Measurements from ENCODE around the gene OR4E2.
"Not testable (repeated sequence)": the region's sequence is repeated elsewhere in the genome, so short reads cannot be mapped to it uniquely, and the experiment has no call there.

OR4E2 gene, protein sequence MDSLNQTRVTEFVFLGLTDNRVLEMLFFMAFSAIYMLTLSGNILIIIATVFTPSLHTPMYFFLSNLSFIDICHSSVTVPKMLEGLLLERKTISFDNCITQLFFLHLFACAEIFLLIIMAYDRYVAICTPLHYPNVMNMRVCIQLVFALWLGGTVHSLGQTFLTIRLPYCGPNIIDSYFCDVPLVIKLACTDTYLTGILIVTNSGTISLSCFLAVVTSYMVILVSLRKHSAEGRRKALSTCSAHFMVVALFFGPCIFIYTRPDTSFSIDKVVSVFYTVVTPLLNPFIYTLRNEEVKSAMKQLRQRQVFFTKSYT

DNA sequence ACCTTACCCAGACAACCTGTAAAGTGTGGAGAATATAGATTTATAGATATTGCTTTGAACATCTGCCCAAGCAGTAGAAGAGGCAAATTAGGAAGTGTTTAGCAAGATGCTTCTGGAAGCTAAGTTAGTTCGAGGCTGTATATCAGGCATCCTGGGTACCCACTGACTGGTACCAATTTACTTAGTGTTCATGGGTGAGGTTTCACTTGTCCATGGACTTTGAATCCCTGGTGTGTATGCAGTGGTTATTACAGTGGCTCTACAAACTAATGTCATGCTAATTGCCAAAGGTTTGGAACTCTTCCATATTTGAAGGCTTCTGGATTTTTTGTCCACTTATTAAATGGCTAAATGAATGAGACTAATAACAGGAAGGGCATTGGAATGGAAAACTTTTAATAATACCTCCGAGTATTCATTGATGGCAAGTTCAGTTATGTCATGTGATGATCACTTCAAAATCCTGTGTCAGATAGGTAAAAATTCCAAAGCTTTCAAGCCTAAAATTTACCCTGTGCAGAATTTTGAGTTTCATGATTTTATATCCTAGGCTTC, at the start of gene OR4E2:
Gene OR4E2, plus strand, starts transcription at position 505 of the 555 bp plus-strand sequence. CDS start 11,248 bp downstream, outside the sequence.
- intact Hi-C loops (cut with DNase I) = no loop called here
- no peak for DNase-seq

DNA sequence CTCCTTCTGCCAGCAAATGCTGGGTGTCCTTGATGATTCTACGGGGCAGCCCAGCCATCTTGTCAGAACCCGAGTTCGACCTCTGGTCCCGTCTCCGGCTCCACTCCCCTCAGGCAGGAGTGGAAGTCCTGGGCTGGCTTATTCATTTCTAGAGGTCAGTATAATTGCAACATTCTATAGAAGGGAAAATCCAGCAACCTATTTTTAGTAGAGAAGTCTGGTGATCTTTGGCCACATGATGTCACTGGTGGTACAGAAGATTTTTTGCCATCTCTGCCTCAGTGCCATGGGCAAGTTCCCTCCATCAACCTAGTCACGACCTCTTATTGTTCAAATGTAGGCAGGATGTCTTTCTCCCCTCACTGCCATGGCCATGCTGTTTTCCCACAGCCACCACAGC, 41.3 kb upstream of the OR4E2 start:
- no peak for DNase-seq
- intact Hi-C loops (cut with DNase I) = no loop called here

DNA sequence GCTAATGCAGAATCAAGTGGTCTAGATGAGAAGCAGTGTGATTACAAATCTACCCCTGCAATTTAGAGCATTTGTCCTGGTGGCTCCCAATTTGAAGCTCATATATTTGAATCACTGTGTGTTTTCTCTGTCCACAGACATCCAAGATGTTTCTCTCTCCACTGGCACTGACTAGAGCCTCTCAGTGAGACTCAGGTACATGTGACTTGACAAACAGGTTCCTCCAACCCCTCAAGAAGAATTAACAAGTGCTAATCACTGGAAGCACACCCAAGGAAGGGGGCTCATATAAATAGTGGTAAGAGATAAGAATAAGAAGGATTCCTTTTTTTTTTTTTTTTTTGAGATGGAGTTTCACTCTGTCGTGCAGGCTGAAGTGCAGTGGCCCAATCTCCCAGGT, 39.4 kb upstream of the OR4E2 start:
- DNase-seq = no peak
- intact Hi-C loops (cut with DNase I) = no loop called here

DNA sequence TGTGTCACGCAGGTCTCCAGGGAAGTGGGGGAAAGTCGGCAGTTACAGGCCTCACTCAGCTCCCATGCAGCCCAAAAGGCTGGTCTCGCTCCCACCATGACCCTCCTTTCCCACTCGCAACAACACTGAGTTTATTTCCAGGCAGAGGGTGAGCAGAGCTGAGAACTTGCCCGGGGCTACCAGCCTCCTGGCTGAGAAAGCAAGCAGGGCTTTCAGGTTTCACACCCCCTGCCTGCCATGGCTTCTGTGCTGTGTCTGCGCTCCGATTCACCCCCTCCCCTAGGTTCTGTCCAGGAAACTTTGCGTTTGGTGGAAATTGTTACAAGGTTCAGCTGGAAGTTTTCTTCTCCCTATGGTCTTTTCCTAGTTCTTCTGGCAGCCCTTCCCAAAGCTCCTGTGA, 36.0 kb upstream of the OR4E2 start:
- no peak for DNase-seq
- intact Hi-C loops (cut with DNase I) = no loop called here

DNA sequence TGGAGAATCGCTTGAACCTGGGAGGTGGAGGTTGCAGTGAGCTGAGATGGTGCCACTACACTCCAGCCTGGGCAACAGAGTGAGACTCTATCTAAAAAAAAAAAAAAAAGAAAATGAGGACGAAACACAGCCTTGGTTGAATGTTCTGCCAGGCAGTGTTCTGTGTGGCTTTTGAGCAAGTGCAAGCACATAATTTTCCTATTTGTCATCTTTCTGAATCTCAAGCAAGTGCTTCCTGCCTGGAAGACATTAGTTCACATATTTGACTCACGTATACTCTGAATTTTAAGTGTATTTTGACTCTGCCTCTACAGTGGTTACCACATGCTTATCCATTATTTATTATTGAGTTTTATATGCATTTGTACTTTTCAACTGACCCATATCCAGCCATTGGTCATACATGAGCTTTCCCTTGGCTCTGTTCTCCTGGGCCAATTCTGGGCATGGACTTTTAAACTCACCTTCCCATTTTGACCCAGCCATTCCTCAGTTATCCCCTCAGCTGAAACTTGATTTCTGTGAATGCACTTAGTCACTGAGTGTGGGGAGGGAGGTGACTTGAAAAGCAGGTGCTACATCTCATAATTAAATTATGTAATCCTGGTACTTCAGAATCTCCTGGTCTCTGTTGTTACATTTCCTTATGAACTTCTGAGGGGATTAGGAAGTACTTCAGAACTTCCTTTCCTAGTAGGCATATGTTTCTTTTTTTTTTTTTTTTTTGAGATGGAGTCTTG, 27.0 kb upstream of the OR4E2 start:
- DNase-seq = no peak
- intact Hi-C loops (cut with DNase I) = no loop called here

DNA sequence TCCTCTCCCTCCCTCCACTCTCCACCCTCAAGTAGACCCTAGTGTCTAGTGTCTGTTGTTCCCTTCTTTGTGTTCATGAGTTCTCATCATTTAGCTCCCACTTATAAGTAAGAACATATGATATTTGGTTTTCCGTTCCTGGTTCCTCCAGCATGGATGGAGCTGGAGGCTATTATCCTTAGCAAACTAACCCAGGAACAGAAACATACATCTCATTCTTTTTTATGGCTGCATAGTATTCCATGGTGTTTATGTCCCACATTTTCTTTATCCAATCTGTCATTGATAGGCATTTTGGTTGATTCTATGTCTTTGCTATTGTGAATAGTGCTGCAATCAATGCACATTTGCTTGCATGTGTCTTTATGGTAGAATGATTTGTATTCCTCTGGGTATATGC, 23.1 kb upstream of the OR4E2 start:
- DNase-seq; intact Hi-C loops (cut with DNase I): not testable (repeated sequence)

DNA sequence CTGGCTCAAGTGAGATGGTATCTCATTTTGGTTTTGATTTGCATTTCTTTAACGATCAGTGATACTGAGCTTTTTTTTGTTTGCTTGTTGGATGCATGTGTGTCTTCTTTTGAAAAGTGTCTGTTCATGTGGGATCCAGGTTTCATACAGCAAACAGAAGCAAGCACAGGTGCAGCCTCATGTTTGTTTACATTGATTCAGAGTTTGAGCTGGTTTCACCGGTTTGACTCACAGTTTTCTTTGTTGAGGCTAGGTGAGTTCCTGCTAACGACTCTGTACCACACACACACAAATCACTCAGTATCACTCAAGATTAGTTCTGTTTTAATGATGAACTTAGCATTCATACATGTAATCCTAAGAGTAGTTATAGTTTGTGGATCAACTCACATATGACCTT, 22.6 kb upstream of the OR4E2 start:
- intact Hi-C loops (cut with DNase I) = no loop called here
- no peak for DNase-seq

DNA sequence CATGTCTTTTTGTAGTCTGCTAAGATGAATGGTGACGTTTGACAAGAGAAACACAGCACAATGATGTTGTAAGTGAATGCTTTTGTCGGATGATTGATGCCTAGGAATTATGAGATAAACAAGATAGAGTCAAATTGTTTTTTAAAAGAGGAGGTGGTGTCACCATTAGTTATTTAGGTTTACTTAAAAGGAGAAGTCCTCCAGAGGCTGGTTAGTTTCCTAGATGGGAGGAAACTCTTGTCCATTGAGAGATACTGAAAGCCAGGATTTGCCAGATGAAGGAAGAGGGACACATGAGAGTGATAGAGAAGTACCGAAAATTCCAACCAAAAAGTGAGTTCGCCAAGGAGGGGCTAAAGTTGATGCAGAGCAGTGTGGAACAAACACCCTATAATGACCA, 18.8 kb upstream of the OR4E2 start, which contains the start of gene OR10G2:
Gene OR10G2, minus strand, starts transcription at position 101 of the 400 bp plus-strand sequence. Its CDS starts 98 bp downstream, at position 3.
- intact Hi-C loops (cut with DNase I) = no loop called here
- no peak for DNase-seq

DNA sequence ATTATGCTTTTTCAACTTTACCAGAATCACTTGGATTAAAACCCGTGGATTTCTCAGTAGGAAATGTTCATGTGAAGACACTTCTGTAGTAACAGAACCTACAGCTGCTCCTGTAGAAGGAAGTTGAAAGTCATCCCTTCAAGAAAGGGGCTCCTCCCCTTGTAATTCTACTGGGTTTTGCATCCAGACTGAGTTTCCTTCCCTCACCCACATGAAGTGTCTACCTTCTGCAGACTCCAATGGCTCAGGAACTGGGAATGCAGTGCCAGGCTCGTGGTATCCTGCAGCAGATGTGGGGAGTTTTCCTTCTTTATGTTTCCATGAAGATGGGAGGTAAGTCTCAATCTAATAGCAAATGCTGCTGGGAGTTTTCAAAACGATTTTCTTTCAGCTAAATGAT, 11.0 kb upstream of the OR4E2 start:
- DNase-seq = no peak
- intact Hi-C loops (cut with DNase I) = no loop called here

DNA sequence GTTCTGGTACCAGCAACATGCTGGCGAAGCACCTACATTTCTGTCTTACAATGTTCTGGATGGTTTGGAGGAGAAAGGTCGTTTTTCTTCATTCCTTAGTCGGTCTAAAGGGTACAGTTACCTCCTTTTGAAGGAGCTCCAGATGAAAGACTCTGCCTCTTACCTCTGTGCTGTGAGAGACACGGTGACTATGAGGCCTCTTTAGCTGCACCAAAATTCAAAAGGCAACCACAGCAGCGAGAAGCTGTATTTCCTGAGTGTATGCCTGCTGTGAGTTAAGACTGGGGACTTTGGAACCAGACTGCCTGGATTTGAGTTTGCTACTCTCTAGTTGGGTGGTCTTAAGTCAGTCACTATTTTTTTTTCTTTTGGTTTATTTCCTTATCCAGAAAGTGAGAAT, 10.2 kb upstream of the OR4E2 start:
- DNase-seq = no peak
- intact Hi-C loops (cut with DNase I) = no loop called here

DNA sequence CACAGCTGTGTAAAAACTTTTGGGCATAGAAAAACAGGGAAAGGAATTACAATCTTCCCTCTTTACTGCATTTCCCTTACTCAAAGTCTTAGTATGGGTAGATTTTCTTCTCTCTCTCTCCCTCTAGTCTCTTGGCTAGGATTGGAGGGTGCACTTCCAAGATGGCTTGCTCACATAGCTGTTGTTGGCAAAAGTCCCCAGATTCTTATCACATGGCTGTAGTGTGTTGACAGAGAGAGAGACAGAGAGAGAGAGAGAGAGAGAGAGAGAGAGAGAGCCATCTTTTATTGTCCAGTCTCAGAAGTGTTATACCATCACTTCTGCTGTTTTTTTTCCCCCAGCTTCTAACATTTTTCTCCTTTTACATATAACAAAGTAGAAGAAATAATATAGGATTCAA, 6.3 kb upstream of the OR4E2 start:
- intact Hi-C loops (cut with DNase I) = no loop called here

DNA sequence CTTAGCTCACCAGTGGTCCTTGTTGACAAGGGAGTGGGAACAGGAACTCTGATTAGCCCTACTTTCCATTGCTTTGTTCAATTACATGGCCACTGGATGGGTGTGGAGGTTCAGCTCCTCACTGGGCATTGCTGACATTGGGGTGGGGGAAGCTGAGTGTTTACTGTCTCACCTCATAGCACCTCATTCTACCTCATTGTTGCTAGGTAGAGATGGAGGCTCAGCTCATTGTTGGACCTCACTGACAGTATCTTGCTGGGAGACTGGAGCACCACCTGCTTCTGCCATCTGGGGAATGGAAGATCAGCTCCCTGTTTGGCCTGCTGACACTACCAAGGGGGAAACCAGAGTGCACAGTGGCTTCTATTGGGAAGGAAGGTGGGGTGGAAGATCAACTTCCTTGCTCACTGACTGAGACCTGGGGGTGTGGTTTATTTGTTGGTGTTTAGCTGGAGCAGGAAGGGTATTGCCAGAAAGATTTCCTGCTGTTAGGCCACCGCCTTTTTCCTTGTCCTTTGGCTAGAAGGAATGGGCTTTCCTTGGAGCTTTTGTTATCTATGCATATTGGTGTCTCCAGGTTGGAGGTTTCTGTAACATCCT, 1.3 kb upstream of the OR4E2 start:
- DNase-seq = no peak
- intact Hi-C loops (cut with DNase I) = no loop called here

More for the DNA sequence above, 6.3 kb upstream of the OR4E2 start:
- DNase-seq = no peak

DNA sequence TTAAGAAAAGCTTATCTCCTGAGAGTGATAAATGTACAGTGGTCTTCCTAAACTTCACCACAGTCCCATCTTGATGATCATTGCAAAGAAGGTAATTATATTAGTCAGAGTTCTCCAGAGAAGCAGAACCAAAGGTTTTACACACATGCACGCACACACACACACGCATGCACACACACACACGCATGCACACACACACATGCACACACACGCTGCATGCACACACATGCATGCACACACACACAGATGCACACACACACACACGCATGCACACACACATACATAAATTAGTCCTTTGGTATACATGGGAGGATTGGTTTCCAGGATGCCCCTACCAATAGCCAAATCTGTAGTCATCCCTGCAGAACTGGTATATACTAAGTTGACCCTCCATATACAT, 580 bp downstream of the OR4E2 start:
- intact Hi-C loops (cut with DNase I) = no loop called here
- DNase-seq = no peak

DNA sequence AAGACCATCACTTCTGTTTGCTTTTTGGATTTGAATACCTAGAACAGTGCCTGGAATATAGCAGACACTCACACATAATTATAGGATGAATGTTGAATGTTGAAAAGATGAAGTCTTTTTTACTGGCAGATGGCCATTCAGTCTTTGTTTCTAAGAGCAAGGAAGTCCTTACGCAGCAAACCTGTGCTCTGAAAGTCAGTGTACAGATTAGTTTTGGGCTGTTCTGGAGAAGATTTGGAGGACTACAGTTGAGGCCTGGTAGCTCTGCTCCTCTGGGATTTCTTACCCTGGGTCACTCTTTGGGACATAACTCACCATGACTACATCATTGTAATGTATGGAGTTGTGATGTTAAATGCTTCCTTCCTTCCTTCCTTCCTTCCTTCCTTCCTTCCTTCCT, 3.3 kb downstream of the OR4E2 start:
- intact Hi-C loops (cut with DNase I) = no loop called here
- DNase-seq = no peak

DNA sequence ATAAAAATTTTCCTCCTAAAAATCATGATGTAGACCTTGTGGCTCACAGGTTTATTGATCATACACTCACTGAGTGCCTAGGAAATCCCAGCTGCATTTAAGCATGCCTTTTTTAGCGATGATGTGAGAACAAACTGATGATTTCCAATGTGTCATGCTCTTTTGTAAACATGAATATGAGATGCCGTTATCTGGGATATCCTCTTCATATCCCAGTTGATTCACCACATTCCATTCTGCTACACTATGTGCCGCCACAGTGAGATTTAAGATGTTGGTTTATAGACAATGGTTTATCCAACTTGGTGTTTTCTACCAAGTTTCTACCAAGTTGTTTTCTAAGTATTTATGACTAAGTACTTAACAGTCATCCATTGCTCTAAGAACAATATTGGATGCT, 14.7 kb downstream of the OR4E2 start:
- intact Hi-C loops (cut with DNase I) = no loop called here
- DNase-seq = no peak

DNA sequence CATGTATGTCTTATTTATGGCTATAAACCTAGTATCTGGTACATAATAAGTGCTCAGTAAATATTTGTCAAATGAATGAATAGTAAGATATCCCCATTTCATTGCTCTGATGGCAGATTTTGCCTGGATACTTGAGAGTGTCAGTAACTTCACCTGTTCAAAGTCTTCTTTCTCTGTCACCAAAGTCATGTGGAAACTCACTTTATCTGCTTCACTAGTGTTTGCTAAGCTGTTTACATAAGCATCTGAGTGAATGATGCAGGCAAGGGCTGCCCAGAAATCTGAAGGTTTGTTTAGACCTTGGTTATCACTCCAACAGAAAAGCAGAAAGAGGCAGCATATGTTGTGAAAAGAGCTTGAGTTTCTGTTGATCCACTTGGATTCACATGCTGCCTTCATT, 15.6 kb downstream of the OR4E2 start:
- DNase-seq = no peak
- intact Hi-C loops (cut with DNase I) = no loop called here

DNA sequence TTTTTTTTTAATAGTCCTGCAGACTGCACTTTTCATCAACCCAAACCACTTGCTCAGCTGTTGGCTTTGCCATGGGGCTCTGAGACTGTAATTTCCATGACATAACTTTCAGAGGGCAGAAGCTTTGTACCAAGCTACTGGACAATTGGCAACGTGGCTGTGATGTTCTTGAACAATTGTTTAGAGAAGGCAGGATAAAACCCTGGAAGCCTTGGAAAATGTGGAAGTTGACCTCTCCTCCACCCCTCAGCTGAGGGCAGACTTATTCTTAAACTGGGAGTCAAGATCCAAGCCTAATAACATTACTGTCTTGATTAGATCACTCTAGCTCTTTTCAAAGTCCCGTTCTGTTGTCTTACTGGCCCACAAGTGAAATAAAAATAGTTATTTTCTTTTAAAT, 17.7 kb downstream of the OR4E2 start:
- intact Hi-C loops (cut with DNase I) = no loop called here
- DNase-seq = no peak

DNA sequence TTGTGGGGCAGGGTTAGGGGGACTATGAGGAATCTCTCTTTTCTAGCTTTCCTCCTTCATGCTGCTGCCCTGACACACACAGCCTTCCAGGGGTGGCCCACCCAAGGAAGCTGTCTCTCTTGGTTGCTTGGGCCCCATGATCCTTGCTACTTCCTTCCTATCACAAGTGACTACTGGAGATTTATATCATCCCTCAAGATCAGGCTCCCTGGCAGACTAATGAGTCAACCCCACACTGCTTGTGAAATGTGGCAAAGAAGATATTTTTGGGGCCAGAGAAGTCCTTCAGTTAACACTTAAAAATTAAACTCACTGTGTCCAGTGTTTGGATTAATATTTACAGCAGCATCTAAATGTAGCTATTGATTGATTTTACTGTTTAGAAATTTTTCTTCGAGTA, 18.5 kb downstream of the OR4E2 start:
- DNase-seq = no peak
- intact Hi-C loops (cut with DNase I) = no loop called here

DNA sequence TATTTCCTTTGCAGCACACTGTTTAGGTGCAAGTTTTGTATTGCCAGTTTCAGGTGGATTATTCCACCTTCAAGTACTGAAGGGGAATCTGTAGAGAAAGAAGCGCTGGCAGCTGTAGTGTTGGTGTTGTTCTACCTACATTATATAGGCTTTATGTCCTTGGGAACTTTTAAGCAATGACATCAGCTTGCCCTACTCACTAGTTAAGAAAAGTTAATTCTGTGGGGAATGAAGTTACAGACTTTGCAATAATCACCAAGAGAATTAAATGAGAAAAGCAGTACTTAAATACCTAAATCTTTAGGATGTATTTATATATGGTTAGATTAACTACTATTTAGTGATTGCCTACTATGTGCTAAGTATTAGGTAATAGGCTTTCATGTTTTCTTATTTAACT, 20.1 kb downstream of the OR4E2 start, which contains the start of gene OR4E1:
Gene OR4E1, minus strand, starts transcription at position 101 of the 400 bp plus-strand sequence. CDS start 2,883 bp downstream, outside the sequence.
- no peak for DNase-seq
- intact Hi-C loops (cut with DNase I) = no loop called here

DNA sequence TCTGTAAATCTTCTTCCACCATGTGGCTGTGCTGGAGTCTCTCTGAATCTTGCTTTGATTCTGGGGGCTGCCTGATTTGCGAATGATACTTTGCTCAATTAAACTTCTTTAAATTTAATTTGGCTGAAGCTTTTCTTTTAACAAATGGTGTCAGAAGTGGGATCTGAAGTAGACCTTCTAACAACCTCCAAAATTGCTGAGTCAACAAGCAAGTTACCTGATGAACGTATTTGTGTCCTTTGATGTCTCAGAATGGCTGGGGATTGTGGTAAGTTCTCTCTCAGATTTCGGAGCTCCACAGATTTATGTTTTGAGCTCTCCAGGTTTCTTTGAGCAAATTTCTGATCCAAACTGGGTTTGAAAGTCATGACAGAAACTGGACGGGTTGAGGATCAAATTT, 21.9 kb downstream of the OR4E2 start:
- DNase-seq = no peak
- intact Hi-C loops (cut with DNase I) = no loop called here
